NT2/D1 (cell line): ENCODE measurements around the gene ARL10.

Source experiments
- DNase-seq: peaks from one replicate; pipeline ENCODE4 v3.0.0-alpha.2; 2011; ENCODE audit warnings: low read depth, low spot score
- H3K27me3 ChIP-seq: 2 replicates; pipeline ENCODE4 v1.6.0; 2011; ENCODE audit warnings: mild to moderate bottlenecking; ENCODE audit not compliant: insufficient read length, insufficient read depth
- H3K36me3 ChIP-seq: 2 replicates; pipeline ENCODE4 v1.6.1; 2011; ENCODE audit warnings: mild to moderate bottlenecking, low read length, mixed read lengths; ENCODE audit not compliant: insufficient read depth, insufficient read length
- H3K4me1 ChIP-seq: 2 replicates; pipeline ENCODE4 v1.5.1; 2011; ENCODE audit not compliant: insufficient read depth, insufficient read length
- H3K4me3 ChIP-seq: 2 replicates; pipeline ENCODE4 v1.5.1; 2011; ENCODE audit warnings: low read depth; ENCODE audit not compliant: insufficient read length
- H3K9ac ChIP-seq: 2 replicates; pipeline ENCODE4 v1.6.0; 2011; ENCODE audit warnings: low read depth; ENCODE audit not compliant: insufficient read length
- H3K9me3 ChIP-seq: 2 replicates; pipeline ENCODE4 v1.5.1; 2011; ENCODE audit warnings: mild to moderate bottlenecking, low read length; ENCODE audit not compliant: insufficient read depth
- SUZ12 ChIP-seq: IDR thresholded peaks from 2 replicates; pipeline ENCODE4 v1.6.1; 2011; ENCODE audit not compliant: insufficient read length, insufficient read depth; ENCODE audit errors: extremely low read depth
- YY1 ChIP-seq: IDR thresholded peaks from 2 replicates; pipeline ENCODE4 v1.6.1; 2011; ENCODE audit not compliant: insufficient read length, insufficient read depth
- ZNF274 ChIP-seq: IDR thresholded peaks from 2 replicates; pipeline ENCODE4 v1.6.1; 2011; ENCODE audit warnings: mild to moderate bottlenecking, low read depth, low read length

Gene ARL10, protein sequence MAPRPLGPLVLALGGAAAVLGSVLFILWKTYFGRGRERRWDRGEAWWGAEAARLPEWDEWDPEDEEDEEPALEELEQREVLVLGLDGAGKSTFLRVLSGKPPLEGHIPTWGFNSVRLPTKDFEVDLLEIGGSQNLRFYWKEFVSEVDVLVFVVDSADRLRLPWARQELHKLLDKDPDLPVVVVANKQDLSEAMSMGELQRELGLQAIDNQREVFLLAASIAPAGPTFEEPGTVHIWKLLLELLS

GRCh38 chr5:176365351-176366231, at the start of gene ARL10:
ARL10 (plus strand) TSS chr5:176365487; CDS start chr5:176365564, 77 bp downstream.
- peaks cover 50% of the 10 kb centered on the region for H3K27me3 ChIP-seq
- no peaks in the 10 kb centered on the region for H3K9me3 ChIP-seq
- H3K4me1 ChIP-seq, result peaks cover 2% of the 10 kb centered on the region
- H3K36me3 ChIP-seq, result peaks cover 26% of the 10 kb centered on the region
- H3K4me3 ChIP-seq, result peak within 1 kb of the TSS; percentile 72
- DNase-seq, result no peak
- TF ChIP-seq ZNF274 (no peak), SUZ12 (no peak), YY1 (no peak)
- peak within 1 kb of the TSS; percentile 85 for H3K9ac ChIP-seq

- H3K9ac ChIP-seq, result no peak overlapping the region
- no peak for DNase-seq
- no peaks in the 10 kb centered on the region for H3K9me3 ChIP-seq
- no peak overlapping the region for H3K4me3 ChIP-seq
- H3K36me3 ChIP-seq, result peaks cover 16% of the 10 kb centered on the region
- TF ChIP-seq SUZ12, result no peak
- no peak for TF ChIP-seq ZNF274
- TF ChIP-seq YY1, result no peak
- no peaks in the 10 kb centered on the region for H3K27me3 ChIP-seq
- no peaks in the 10 kb centered on the region for H3K4me1 ChIP-seq
Measured at GRCh38 chr5:176317534-176318374, 47.5 kb upstream of the ARL10 start.

GRCh38 chr5:176319827-176320554, 45.3 kb upstream of the ARL10 start:
- TF ChIP-seq ZNF274, result no peak
- TF ChIP-seq YY1, result no peak
- no peak for TF ChIP-seq SUZ12

GRCh38 chr5:176320577-176320976, 44.7 kb upstream of the ARL10 start:
- Histone ChIP-seq H3K9me3 (no peaks in the 10 kb centered on the region), H3K36me3 (peaks cover 18% of the 10 kb centered on the region), H3K9ac (no peak overlapping the region), H3K4me1 (no peaks in the 10 kb centered on the region), H3K27me3 (no peaks in the 10 kb centered on the region), H3K4me3 (no peak overlapping the region)
- DNase-seq, result no peak
- TF ChIP-seq YY1, result no peak
- no peak for TF ChIP-seq ZNF274
- TF ChIP-seq SUZ12, result no peak

More at GRCh38 chr5:176319827-176320554, 45.3 kb upstream of the ARL10 start:
- no peaks in the 10 kb centered on the region for H3K27me3 ChIP-seq
- H3K4me3 ChIP-seq, result no peak overlapping the region
- H3K36me3 ChIP-seq, result peaks cover 22% of the 10 kb centered on the region
- no peak overlapping the region for H3K9ac ChIP-seq
- no peak for DNase-seq
- H3K4me1 ChIP-seq, result no peaks in the 10 kb centered on the region
- H3K9me3 ChIP-seq, result no peaks in the 10 kb centered on the region

DNA sequence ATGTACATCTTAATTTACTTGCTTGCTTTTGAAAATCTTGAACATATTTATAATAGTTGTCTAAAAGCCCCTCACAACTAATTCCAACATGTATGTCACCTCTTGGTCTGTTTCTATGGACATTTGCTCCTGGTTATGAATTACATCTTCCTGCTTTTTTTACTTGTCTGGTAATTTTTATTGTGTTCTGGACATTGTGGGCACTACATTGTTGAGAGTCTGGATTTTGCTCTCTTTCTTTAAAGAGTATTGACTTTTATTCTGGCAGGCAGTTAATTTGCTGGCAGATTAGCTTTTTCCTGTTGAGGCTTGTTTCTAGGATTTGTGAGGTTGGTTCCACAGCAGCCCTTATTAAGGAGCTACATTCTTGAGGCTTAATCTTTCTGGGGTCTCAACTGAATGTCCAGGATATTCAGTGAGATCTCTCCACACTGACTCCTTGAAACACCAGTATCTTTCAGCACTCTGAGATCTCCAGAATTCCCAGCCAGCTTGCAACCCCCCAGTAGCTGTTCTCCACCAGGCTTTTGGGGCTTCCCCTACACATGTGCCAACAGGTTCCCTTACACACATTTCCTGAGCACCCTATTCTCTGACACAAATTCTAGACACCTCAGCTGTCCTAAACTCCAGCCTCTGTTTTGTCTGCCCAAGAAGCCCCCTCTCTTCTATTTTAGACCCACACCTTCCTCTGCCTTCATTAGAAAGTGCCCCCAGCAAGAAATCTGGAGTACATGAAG, 31.1 kb upstream of the ARL10 start:
- no peak for DNase-seq
- peaks cover 15% of the 10 kb centered on the region for H3K36me3 ChIP-seq
- no peaks in the 10 kb centered on the region for H3K27me3 ChIP-seq
- H3K4me1 ChIP-seq, result no peaks in the 10 kb centered on the region
- TF ChIP-seq SUZ12, result no peak
- no peak for TF ChIP-seq ZNF274
- no peak for TF ChIP-seq YY1
- H3K4me3 ChIP-seq, result no peak overlapping the region
- H3K9ac ChIP-seq, result no peak overlapping the region
- no peaks in the 10 kb centered on the region for H3K9me3 ChIP-seq

- Histone ChIP-seq H3K4me1 (no peaks in the 10 kb centered on the region), H3K9me3 (no peaks in the 10 kb centered on the region), H3K27me3 (no peaks in the 10 kb centered on the region), H3K36me3 (peaks cover 24% of the 10 kb centered on the region), H3K9ac (no peak overlapping the region), H3K4me3 (no peak overlapping the region)
- no peak for DNase-seq
- no peak for TF ChIP-seq SUZ12
- TF ChIP-seq ZNF274, result no peak
- no peak for TF ChIP-seq YY1
Measured at GRCh38 chr5:176337913-176338312, 27.4 kb upstream of the ARL10 start.
